ENCODE measurements around the gene WAPL. TPM values are rescaled to one million over a fixed set of nuclear protein-coding genes. Genes with fewer than 3 reads are reported as not detected.

Gene WAPL
- total and polyA plus RNA-seq, 10 of the 15 experiments (the other 5 are each of a cell fraction or from before 2014, with no cell fraction given) = 15.7 to 45.8 (median 29.0) TPM

DNA sequence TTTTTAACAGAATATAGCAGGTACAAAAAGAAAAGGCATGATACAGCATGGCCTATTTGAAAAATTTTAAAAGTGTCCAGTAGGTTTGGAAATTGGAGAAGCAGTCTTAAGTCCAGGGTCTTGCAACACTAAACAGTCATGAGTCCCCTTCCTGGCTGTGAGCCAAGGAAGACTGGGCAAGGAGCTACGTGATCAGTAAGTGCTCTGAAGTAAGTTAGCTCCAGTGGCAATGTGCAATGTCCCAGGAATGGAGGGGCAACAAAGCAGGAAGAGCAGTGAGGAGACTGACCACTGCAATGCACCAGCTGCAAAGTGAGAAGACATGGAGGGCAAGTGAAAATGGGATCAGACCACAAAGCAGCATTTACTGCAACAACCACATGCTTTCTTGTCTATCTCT is 82.0 kb downstream of the WAPL start:
- CTCF ChIA-PET = interaction anchor here (0.6 to 1.3 kb wide), 2 partner anchors 39 to 146 kb away, joined by 3 read pairs; no protein-coding TSS in a partner anchor
- TF ChIP-seq, protein P1, sequence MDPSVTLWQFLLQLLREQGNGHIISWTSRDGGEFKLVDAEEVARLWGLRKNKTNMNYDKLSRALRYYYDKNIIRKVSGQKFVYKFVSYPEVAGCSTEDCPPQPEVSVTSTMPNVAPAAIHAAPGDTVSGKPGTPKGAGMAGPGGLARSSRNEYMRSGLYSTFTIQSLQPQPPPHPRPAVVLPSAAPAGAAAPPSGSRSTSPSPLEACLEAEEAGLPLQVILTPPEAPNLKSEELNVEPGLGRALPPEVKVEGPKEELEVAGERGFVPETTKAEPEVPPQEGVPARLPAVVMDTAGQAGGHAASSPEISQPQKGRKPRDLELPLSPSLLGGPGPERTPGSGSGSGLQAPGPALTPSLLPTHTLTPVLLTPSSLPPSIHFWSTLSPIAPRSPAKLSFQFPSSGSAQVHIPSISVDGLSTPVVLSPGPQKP (IDR thresholded peaks at IDR 0.05; ENCODE audit: low read depth, low read length) = no peak
- no peak for TF ChIP-seq STAT1 (conservative IDR thresholded peaks at IDR 0.05)
- no peak for TF ChIP-seq ZNF217 (IDR thresholded peaks at IDR 0.05)
- TF ChIP-seq EP300 (IDR thresholded peaks at IDR 0.05; ENCODE audit: borderline replicate concordance in 1 of 2, control insufficient read depth in 1 of 2, low read depth in 2 of 2, low read length in 2 of 2) = no peak
- TF ChIP-seq CEBPB (IDR thresholded peaks at IDR 0.05; ENCODE audit: borderline replicate concordance in 1 of 2, low read depth in 2 of 2, low read length in 2 of 2) = no peak
- TF ChIP-seq ZNF207 (IDR thresholded peaks at IDR 0.05; ENCODE audit: borderline replicate concordance) = no peak
- 0% methylated on average over 1 of the region's 1 CpG for WGBS (ENCODE audit: insufficient coverage, insufficient replicate concordance, low lambda C conversion rate, missing lambda C conversion rate)
- BruUV-seq (replicated peaks) = no TSS peak
- Histone ChIP-seq H3K4me1 (ENCODE audit: control insufficient read depth, insufficient read depth, low read length) (0 out of 2 replicates have a peak, but pooled peaks cover 5% of the 10 kb centered on the region), H4K20me1 (ENCODE audit: control insufficient read depth, insufficient read depth) (no peaks in the 10 kb centered on the region), H3K9me3 (replicated peaks; ENCODE audit: control insufficient read depth, insufficient read depth, low read length) (no peaks in the 10 kb centered on the region), H3K36me3 (ENCODE audit: control insufficient read depth in 2 of 2, insufficient read depth in 2 of 2, low read length in 1 of 2) (peaks cover 11 to 30% of the 10 kb centered on the region in 2 experiments), H3K79me2 (ENCODE audit: control insufficient read depth, insufficient read depth, low read length) (no peaks in the 10 kb centered on the region), H3K27me3 (replicated peaks in 1 of 2; ENCODE audit: control insufficient read depth in 2 of 2, insufficient read depth in 2 of 2, low read length in 1 of 2) (no peaks in the 10 kb centered on the region), H3K4me3 (no peak overlapping the region), H3K9ac (ENCODE audit: control insufficient read depth, insufficient read depth, low read length) (no peak overlapping the region), H2AFZ (ENCODE audit: control insufficient read depth, low read depth, low read length) (no peak overlapping the region), H3K4me2 (ENCODE audit: control insufficient read depth, insufficient read depth) (no peak overlapping the region), H3K27ac (ENCODE audit: control insufficient read depth, insufficient read depth) (no peak overlapping the region)
- FAIRE-seq (no peak), DNase-seq (ENCODE audit: low read depth, low spot score) (no peak), ATAC-seq (no peak)
- in situ Hi-C loops (cut with MboI) = no loop called here
- intact Hi-C loops (cut with micrococcal nuclease; ENCODE audit: unreplicated experiment) = no loop called here
- POLR2A ChIA-PET = no interaction called here
- RAD21 ChIA-PET (ENCODE audit: unreplicated experiment) = no interaction called here
- SMC1A ChIA-PET (ENCODE audit: uncharacterized antibody, unreplicated experiment) = interaction anchor here (1.2 to 3.7 kb wide), 4 partner anchors 9 to 39 kb away, joined by 4 to 17 read pairs (median 6); no protein-coding TSS in a partner anchor
